Measurements from ENCODE around the gene FAM13A. TPM values are rescaled to one million over a fixed set of nuclear protein-coding genes. Genes with fewer than 3 reads are reported as not detected.
"Not testable (repeated sequence)": the region's sequence is repeated elsewhere in the genome, so short reads cannot be mapped to it uniquely, and the experiment has no call there.

Gene FAM13A
- total RNA-seq, 4 donors from 2014 or later: 157 to 327 (median 202) TPM

GRCh38 chr4:88891636-88892035 lies 165.3 kb downstream of the FAM13A start:
- Histone ChIP-seq H3K27me3 (no peaks in the 10 kb centered on the region), H3K27ac (no peak overlapping the region), H3K36me3 (no peaks in the 10 kb centered on the region), H3K4me3 (replicated peaks in 1 of 3) (no peak overlapping the region), H3K9me3 (no peaks in the 10 kb centered on the region), H3K4me1 (no peaks in the 10 kb centered on the region)
- 96 to 100% methylated on average over 1 of the region's 1 CpG for WGBS, 2 donors
- intact Hi-C loops (cut with DNase I): no loop called here
- DNase-seq: no peak
- no peak for TF ChIP-seq POLR2A (IDR thresholded peaks at IDR 0.05)
- TF ChIP-seq, protein P1, sequence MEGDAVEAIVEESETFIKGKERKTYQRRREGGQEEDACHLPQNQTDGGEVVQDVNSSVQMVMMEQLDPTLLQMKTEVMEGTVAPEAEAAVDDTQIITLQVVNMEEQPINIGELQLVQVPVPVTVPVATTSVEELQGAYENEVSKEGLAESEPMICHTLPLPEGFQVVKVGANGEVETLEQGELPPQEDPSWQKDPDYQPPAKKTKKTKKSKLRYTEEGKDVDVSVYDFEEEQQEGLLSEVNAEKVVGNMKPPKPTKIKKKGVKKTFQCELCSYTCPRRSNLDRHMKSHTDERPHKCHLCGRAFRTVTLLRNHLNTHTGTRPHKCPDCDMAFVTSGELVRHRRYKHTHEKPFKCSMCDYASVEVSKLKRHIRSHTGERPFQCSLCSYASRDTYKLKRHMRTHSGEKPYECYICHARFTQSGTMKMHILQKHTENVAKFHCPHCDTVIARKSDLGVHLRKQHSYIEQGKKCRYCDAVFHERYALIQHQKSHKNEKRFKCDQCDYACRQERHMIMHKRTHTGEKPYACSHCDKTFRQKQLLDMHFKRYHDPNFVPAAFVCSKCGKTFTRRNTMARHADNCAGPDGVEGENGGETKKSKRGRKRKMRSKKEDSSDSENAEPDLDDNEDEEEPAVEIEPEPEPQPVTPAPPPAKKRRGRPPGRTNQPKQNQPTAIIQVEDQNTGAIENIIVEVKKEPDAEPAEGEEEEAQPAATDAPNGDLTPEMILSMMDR (IDR thresholded peaks at IDR 0.05): no peak

DNA sequence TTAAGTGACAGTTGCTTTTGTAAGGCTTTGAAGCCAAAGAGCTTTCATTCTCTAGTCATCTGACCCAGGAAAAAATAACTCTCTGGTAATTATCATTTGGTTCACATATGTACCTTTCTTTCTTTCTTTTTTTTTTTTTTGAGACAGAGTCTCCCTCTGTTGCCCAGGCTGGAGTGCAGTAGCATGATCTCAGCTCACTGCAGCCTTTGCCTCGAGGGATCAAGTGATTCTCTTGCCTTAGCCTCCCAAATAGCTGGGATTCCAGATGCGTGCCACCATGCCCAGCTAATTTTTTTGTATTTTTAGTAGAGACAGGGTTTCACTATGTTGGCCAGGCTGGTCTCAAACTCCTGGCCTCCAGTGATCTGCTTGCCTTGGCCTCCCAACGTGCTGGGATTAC lies 169.6 kb downstream of the FAM13A start:
- H3K27me3 ChIP-seq; intact Hi-C loops (cut with DNase I); H3K36me3 ChIP-seq; H3K27ac ChIP-seq; H3K9me3 ChIP-seq; DNase-seq; H3K4me1 ChIP-seq; H3K4me3 ChIP-seq (replicated peaks in 1 of 3): not testable (repeated sequence)
- WGBS, 2 donors: 92 to 98% methylated on average over 3 of the region's 3 CpGs

- no peak for TF ChIP-seq POLR2A (IDR thresholded peaks at IDR 0.05)
- TF ChIP-seq, protein P1 (IDR thresholded peaks at IDR 0.05): no peak
Observed at GRCh38 chr4:88881227-88881569, 175.8 kb downstream of the FAM13A start.

DNA sequence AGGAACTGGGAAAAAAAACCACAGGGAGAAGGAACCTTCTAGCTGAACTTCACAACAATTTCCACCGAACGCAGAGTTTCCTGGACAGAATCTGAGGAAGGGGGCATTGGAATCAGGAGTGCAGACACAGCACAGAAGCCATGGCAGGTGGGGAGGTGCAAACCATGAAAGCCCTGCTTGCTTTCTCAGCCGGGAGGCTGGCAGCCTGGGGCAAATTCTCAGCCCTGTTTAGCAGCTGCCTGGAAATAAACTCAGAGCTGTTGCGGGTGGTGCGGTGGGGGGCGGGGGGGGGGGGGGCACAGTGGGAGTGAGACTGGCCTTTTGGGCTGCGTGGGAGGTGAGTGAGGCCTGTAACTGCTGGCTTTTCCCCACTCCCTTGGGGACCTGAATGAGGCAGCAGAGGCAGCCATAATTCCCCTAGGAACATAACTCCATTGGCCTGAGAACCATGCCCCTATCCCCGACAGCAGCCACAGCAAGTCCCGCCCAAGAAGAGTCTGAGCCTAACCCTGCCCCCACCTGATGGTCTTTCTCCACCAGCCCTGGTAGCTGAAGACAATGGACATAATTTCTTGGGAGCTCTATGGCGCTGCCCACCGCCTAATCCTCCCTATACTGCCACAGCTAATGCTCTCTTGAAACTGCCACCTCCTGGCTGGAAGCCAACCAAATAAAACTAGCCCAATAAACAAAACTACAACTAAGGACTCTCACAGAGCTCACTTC lies 176.3 kb downstream of the FAM13A start:
- Histone ChIP-seq H3K4me3 (replicated peaks in 1 of 3) (no peak overlapping the region), H3K36me3 (no peaks in the 10 kb centered on the region), H3K27ac (peak overlapping the region in 1 of 3 donors; percentile 14), H3K9me3 (no peaks in the 10 kb centered on the region), H3K27me3 (no peaks in the 10 kb centered on the region), H3K4me1 (peaks cover 6% of the 10 kb centered on the region in 2 donors)
- DNase-seq: peak; percentile 30 to 35
- intact Hi-C loops (cut with DNase I): no loop called here
- WGBS, 2 donors: 62 to 64% methylated on average over 9 to 10 of the region's 11 CpGs
- TF ChIP-seq, protein P1 (IDR thresholded peaks at IDR 0.05): no peak
- TF ChIP-seq POLR2A (IDR thresholded peaks at IDR 0.05): no peak

More at GRCh38 chr4:88881227-88881569, 175.8 kb downstream of the FAM13A start:
- intact Hi-C loops (cut with DNase I): no loop called here
- Histone ChIP-seq H3K9me3 (no peaks in the 10 kb centered on the region), H3K4me1 (peaks cover 6% of the 10 kb centered on the region in 2 donors), H3K27ac (peak overlapping the region in 1 of 3 donors; percentile 14), H3K4me3 (replicated peaks in 1 of 3) (no peak overlapping the region), H3K27me3 (no peaks in the 10 kb centered on the region), H3K36me3 (no peaks in the 10 kb centered on the region)
- no peak for DNase-seq
- WGBS, 2 donors: 41 to 44% methylated on average over 2 of the region's 2 CpGs

DNA sequence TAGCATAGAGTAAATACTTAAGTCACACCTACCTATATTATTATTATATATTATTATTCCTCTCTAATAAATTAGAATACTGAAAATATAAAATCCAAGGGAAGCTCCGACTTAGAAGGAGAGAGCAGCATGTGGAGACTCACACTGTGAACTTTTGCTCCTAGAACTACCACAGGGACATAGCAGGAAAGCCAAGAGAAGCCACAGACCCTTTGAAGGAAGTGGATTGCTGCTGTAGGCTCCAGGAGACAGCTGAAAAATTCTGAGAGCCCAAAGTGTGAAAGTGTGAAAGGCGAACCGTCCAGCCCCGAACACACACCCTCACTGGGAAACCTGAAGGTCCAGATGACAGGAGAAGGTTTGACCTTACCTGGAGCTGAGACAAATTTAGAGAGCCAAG lies 177.0 kb downstream of the FAM13A start:
- Histone ChIP-seq H3K36me3 (no peaks in the 10 kb centered on the region), H3K27ac (no peak overlapping the region), H3K4me3 (replicated peaks in 1 of 3) (no peak overlapping the region), H3K4me1 (peaks cover 6% of the 10 kb centered on the region in 2 donors), H3K27me3 (no peaks in the 10 kb centered on the region), H3K9me3 (no peaks in the 10 kb centered on the region)
- no peak for TF ChIP-seq POLR2A (IDR thresholded peaks at IDR 0.05)
- TF ChIP-seq, protein P1 (IDR thresholded peaks at IDR 0.05): no peak
- no peak for DNase-seq
- intact Hi-C loops (cut with DNase I): no loop called here
- WGBS, 2 donors: 81 to 82% methylated on average over 4 of the region's 4 CpGs
